Peyer's patch (tissue), 4 donors: ENCODE results near the gene ZBTB20.

Experiments
- CTCF ChIP-seq, 6 experiments: fragments of 450-650 bp in 4 of 6; fragments of 200-600 bp in 2 of 6; sonication (generic) in 1 of 6; IDR thresholded peaks; one replicate each; pipeline ENCODE4 v1.5.1; 2017 to 2019; ENCODE audit warnings: antibody characterized with exemption in 6 of 6, mild to moderate bottlenecking in 3 of 6, moderate library complexity in 1 of 6
- POLR2A ChIP-seq, 2 donors: fragments of 450-650 bp; IDR thresholded peaks; one replicate each; pipeline ENCODE4 v1.5.1; 2017; ENCODE audit warnings: antibody characterized with exemption in 2 of 2, mild to moderate bottlenecking in 2 of 2, moderate library complexity in 2 of 2

DNA sequence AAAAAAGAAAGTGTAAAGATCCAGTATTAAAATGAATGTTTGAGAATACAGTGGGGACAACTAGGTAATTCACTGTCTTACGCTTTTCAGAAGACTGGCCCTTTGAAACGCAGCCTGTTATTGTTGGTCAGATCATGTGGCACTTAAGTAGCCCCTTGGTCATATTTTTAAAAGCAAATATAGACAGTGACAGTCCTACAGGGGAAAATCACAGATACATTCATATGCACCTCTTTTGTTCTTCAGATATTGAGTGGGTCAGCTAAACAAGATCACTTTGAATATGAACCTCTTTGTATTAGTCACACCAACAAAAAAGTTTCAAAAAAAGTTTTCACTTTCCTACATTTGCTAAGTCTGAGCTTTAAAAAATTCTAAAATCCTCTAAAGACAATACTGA, 817.3 kb downstream of the ZBTB20 start:
- TF ChIP-seq CTCF (IDR thresholded peaks at IDR 0.05) (no peak), POLR2A (IDR thresholded peaks at IDR 0.05) (no peak)
